CD14-positive monocyte (primary cell): ENCODE results near the gene ADCY7. TPM values are rescaled to one million over a fixed set of nuclear protein-coding genes. Genes with fewer than 3 reads are reported as not detected.

Experiments used
- DNase-seq, 3 donors: peaks; one replicate each; pipeline ENCODE4 v3.0.0-alpha.2; 2011 to 2022
- H2AFZ ChIP-seq: 2 replicates; pipeline ENCODE4 v1.6.0; 2012; ENCODE audit warnings: mild to moderate bottlenecking, low read depth, low read length, inconsistent platforms; ENCODE audit not compliant: insufficient read depth, poor library complexity, severe bottlenecking
- H3K27ac ChIP-seq, 2 donors: 1 replicate in 1 of 2; 2 replicates in 1 of 2; pipeline ENCODE4 v1.5.1; 2012 to 2013; ENCODE audit warnings: low read length in 2 of 2, control low read depth in 1 of 2, inconsistent platforms in 1 of 2, low read depth in 1 of 2, mild to moderate bottlenecking in 1 of 2
- H3K27me3 ChIP-seq, 2 donors: one replicate each; pipeline versions ENCODE4 v1.6.0 to v1.6.1; 2011 to 2013; ENCODE audit warnings: low read length in 2 of 2; ENCODE audit not compliant: control insufficient read depth in 2 of 2, insufficient read depth in 2 of 2
- H3K36me3 ChIP-seq, 2 donors: replicated peaks in 1 of 2; 1 replicate in 1 of 2; 2 replicates in 1 of 2; pipeline versions ENCODE4 v1.5.1 to v1.6.1; 2012 to 2013; ENCODE audit warnings: low read length in 2 of 2, control low read depth in 1 of 2, inconsistent platforms in 1 of 2, mild to moderate bottlenecking in 1 of 2; ENCODE audit not compliant: insufficient read depth in 2 of 2, control insufficient read depth in 1 of 2
- H3K4me1 ChIP-seq, 2 donors: 1 replicate in 1 of 2; 2 replicates in 1 of 2; pipeline versions ENCODE4 v1.5.1 to v1.6.1; 2012 to 2013; ENCODE audit warnings: low read length in 2 of 2, control low read depth in 1 of 2, inconsistent platforms in 1 of 2, mild to moderate bottlenecking in 1 of 2, moderate library complexity in 1 of 2; ENCODE audit not compliant: insufficient read depth in 2 of 2, control insufficient read depth in 1 of 2
- H3K4me2 ChIP-seq: replicated peaks from 2 replicates; pipeline ENCODE3; 2012; ENCODE audit warnings: low read length, moderate library complexity, mild to moderate bottlenecking; ENCODE audit not compliant: poor library complexity, severe bottlenecking; ENCODE audit errors: extremely low read depth
- H3K4me3 ChIP-seq, 3 experiments: fragments of 200-600 bp in 1 of 3; sonication (generic) in 1 of 3; replicated peaks in 1 of 3; 1 replicate in 2 of 3; 2 replicates in 1 of 3; pipeline ENCODE4 v1.5.1; 2011 to 2013; ENCODE audit warnings: low read length in 3 of 3, mild to moderate bottlenecking in 3 of 3, control low read depth in 2 of 3, low read depth in 2 of 3, inconsistent platforms in 1 of 3, moderate library complexity in 1 of 3
- H3K79me2 ChIP-seq: 2 replicates; pipeline ENCODE4 v1.6.0; 2012; ENCODE audit warnings: mild to moderate bottlenecking, control low read depth, inconsistent platforms, low read length, moderate library complexity; ENCODE audit not compliant: insufficient read depth
- H3K9ac ChIP-seq: 2 replicates; pipeline ENCODE4 v1.6.0; 2017; ENCODE audit warnings: low read length, mild to moderate bottlenecking; ENCODE audit not compliant: insufficient read depth, poor library complexity, severe bottlenecking
- H3K9me3 ChIP-seq, 2 donors: replicated peaks in 1 of 2; 1 replicate in 1 of 2; 2 replicates in 1 of 2; pipeline versions ENCODE4 v1.5.1 to v1.6.1; 2012 to 2013; ENCODE audit warnings: low read length in 2 of 2, control low read depth in 1 of 2; ENCODE audit not compliant: control insufficient read depth in 1 of 2, insufficient read depth in 1 of 2
- H4K20me1 ChIP-seq: 2 replicates; pipeline ENCODE4 v1.6.0; 2012; ENCODE audit warnings: mild to moderate bottlenecking, low read length, control low read depth, moderate library complexity; ENCODE audit not compliant: insufficient read depth
- H3K27ac Mint-ChIP-seq, 7 donors: one replicate each; pipeline ENCODE4 v1.8.0; 2020; ENCODE audit warnings: mild to moderate bottlenecking in 7 of 7, mixed read lengths in 7 of 7, moderate library complexity in 6 of 7, inconsistent platforms in 2 of 7
- H3K27me3 Mint-ChIP-seq, 3 donors: one replicate each; pipeline ENCODE4 v1.8.0; 2021 to 2022; ENCODE audit warnings: low read depth in 3 of 3, mild to moderate bottlenecking in 3 of 3, mixed read lengths in 3 of 3, moderate library complexity in 3 of 3, inconsistent platforms in 1 of 3
- H3K36me3 Mint-ChIP-seq, 2 donors: one replicate each; pipeline ENCODE4 v1.8.0; 2020; ENCODE audit warnings: mixed read lengths in 2 of 2, inconsistent platforms in 1 of 2, mild to moderate bottlenecking in 1 of 2
- H3K4me1 Mint-ChIP-seq: one replicate; pipeline ENCODE4 v1.8.0; 2020; ENCODE audit warnings: mild to moderate bottlenecking, mixed read lengths
- H3K4me3 Mint-ChIP-seq, 2 donors: one replicate each; pipeline ENCODE4 v1.8.0; 2020; ENCODE audit warnings: mild to moderate bottlenecking in 2 of 2, mixed read lengths in 2 of 2, moderate library complexity in 1 of 2
- H3K9me3 Mint-ChIP-seq, 7 donors: one replicate each; pipeline ENCODE4 v1.8.0; 2020 to 2022; ENCODE audit warnings: mixed read lengths in 7 of 7, mild to moderate bottlenecking in 6 of 7, moderate library complexity in 6 of 7, inconsistent platforms in 2 of 7
- WGBS: methylation state at CpG from one replicate; pipeline ENCODE4 v1.1.5; 2013; ENCODE audit warnings: missing lambda C conversion rate; ENCODE audit not compliant: insufficient coverage; 5-methylcytosine and 5-hydroxymethylcytosine counted together
- intact Hi-C, 2 donors: fragments of 100-400 bp; cut with micrococcal nuclease; formaldehyde crosslinking; loops; one replicate each; pipeline versions ENCODE4 v1.15.0 to v1.15.1; 2023
- polyA plus RNA-seq, 3 donors: library from polyadenylated mRNA; depleted of rRNA in 1 of 3; unstranded in 2 of 3; stranded (reverse) in 1 of 3; fragments of 300-500 nt in 2 of 3; fragments of >200 nt in 1 of 3; fragmentation: Illumina TruSeq in 2 of 3; gene quantifications; 1 replicate in 2 of 3; 2 replicates in 1 of 3; pipeline ENCODE4 v1.2.3, GENCODE V29; 2012 to 2021
- TF ChIP-seq, protein P1 (sequence below): fragments of 200-600 bp; IDR thresholded peaks from one replicate; pipeline ENCODE4 v1.8.0; 2022; ENCODE audit warnings: antibody characterized with exemption, mild to moderate bottlenecking

ADCY7 gene
- polyA plus RNA-seq, 3 donors, result 53.1 to 230 (median 91.5) TPM

GRCh38 chr16:50359626-50360025, 93.3 kb downstream of the ADCY7 start:
- Histone ChIP-seq H3K9ac (no peak overlapping the region), H2AFZ (no peak overlapping the region), H3K9me3 (no peaks in the 10 kb centered on the region), H3K4me3 (no peak overlapping the region), H3K4me1 (no peaks in the 10 kb centered on the region), H3K4me2 (no peak overlapping the region), H3K36me3 (peaks cover 75 to 93% of the 10 kb centered on the region in 2 donors), H3K27me3 (no peaks in the 10 kb centered on the region), H4K20me1 (peaks cover 99% of the 10 kb centered on the region), H3K27ac (no peak overlapping the region), H3K79me2 (peaks cover 90% of the 10 kb centered on the region)
- no peak overlapping the region for H3K4me3 Mint-ChIP-seq
- no CpG with 5 or more reads among the region's 1 CpG for WGBS
- no peak for DNase-seq
- H3K36me3 Mint-ChIP-seq, result peaks cover 58 to 71% of the 10 kb centered on the region in 2 donors
- peaks cover 7% of the 10 kb centered on the region for H3K4me1 Mint-ChIP-seq
- TF ChIP-seq, protein P1, sequence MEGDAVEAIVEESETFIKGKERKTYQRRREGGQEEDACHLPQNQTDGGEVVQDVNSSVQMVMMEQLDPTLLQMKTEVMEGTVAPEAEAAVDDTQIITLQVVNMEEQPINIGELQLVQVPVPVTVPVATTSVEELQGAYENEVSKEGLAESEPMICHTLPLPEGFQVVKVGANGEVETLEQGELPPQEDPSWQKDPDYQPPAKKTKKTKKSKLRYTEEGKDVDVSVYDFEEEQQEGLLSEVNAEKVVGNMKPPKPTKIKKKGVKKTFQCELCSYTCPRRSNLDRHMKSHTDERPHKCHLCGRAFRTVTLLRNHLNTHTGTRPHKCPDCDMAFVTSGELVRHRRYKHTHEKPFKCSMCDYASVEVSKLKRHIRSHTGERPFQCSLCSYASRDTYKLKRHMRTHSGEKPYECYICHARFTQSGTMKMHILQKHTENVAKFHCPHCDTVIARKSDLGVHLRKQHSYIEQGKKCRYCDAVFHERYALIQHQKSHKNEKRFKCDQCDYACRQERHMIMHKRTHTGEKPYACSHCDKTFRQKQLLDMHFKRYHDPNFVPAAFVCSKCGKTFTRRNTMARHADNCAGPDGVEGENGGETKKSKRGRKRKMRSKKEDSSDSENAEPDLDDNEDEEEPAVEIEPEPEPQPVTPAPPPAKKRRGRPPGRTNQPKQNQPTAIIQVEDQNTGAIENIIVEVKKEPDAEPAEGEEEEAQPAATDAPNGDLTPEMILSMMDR, result no peak
- H3K27ac Mint-ChIP-seq, result peak overlapping the region in 4 of 7 donors; percentile 12 to 59 (median 53)
- H3K27me3 Mint-ChIP-seq, result no peaks in the 10 kb centered on the region
- intact Hi-C loops, result loop anchor here (10.0 kb wide), 2 partner anchors 145 to 305 kb away; no protein-coding TSS in a partner anchor
- no peaks in the 10 kb centered on the region for H3K9me3 Mint-ChIP-seq

DNA sequence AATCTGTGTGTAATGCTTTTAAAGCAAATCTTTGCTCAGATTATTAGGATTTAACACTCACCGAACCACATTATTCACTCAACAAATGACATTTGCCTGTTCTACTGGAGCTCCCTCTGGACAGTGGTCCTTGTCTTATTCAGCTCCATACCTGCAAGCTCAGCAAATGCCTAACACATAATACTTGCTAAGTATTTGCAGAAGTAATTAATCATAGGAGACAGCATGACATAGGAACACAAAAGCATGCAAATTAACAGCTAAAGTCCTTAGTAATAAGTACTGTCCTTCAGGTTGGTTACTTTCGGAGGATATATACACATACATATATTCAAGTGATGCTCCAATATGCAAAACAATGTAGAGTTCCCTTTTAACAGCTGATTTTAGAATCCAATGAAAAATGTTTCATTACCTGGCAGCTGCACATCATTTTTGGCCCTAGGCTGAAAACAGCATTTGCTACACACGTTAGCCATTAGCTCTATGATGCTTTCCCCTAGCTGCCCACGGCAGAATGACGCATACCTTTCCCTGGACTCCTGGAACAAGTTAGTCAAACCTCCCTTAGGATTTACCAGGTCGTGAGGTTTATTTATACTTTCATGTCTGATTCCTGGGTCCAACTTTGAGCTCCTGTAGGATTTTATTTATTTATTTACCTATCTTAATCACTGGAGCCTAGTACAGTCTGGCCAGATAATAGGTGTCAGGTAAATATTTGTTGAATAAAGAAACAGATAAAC, 93.9 kb downstream of the ADCY7 start:
- no peak overlapping the region for H3K4me2 ChIP-seq
- no peak overlapping the region for H3K4me3 ChIP-seq
- H3K27ac Mint-ChIP-seq, result peak overlapping the region in 1 of 7 donors; percentile 55
- 100% methylated on average over 2 of the region's 6 CpGs for WGBS
- peaks cover 11% of the 10 kb centered on the region for H3K4me1 Mint-ChIP-seq
- TF ChIP-seq, protein P1, result no peak
- H3K27me3 Mint-ChIP-seq, result no peaks in the 10 kb centered on the region
- peaks cover 93% of the 10 kb centered on the region for H3K79me2 ChIP-seq
- DNase-seq, result no peak
- intact Hi-C loops, result loop anchor here (10.0 kb wide), 2 partner anchors 145 to 305 kb away; no protein-coding TSS in a partner anchor
- H3K4me1 ChIP-seq, result no peaks in the 10 kb centered on the region
- H2AFZ ChIP-seq, result no peak overlapping the region
- H4K20me1 ChIP-seq, result peaks cover 99% of the 10 kb centered on the region
- no peaks in the 10 kb centered on the region for H3K9me3 ChIP-seq
- no peaks in the 10 kb centered on the region for H3K27me3 ChIP-seq
- H3K4me3 Mint-ChIP-seq, result no peak overlapping the region
- H3K9me3 Mint-ChIP-seq, result no peaks in the 10 kb centered on the region
- H3K9ac ChIP-seq, result no peak overlapping the region
- no peak overlapping the region for H3K27ac ChIP-seq
- peaks cover 63 to 74% of the 10 kb centered on the region in 2 donors for H3K36me3 Mint-ChIP-seq
- H3K36me3 ChIP-seq, result peaks cover 80 to 96% of the 10 kb centered on the region in 2 donors
